NCI-H1417 treated with DMSO at 0.1 percent for 48 hours (cell line): ENCODE measurements around the gene BLACAT1.

Experiments
- DNase-seq: peaks from one replicate; lab custom pipeline; 2025; lab: John Stamatoyannopoulos, UW

The BLACAT1 gene

GRCh38 chr1:205455581-205456382, at the start of gene BLACAT1:
Gene BLACAT1, minus strand, starts transcription at chr1:205456045.
- DNase-seq = no peak

- DNase-seq = no peak
Observed at GRCh38 chr1:205505076-205505729, 49.4 kb upstream of the BLACAT1 start.

- DNase-seq = peak; percentile 34
Observed at GRCh38 chr1:205504311-205505075, 48.6 kb upstream of the BLACAT1 start, which contains the start of gene CDK18. Gene CDK18, plus strand, starts transcription at chr1:205504669. Its CDS starts 18,499 bp downstream, at chr1:205523168.

- DNase-seq = no peak
Observed at GRCh38 chr1:205502992-205503391, 47.1 kb upstream of the BLACAT1 start.

- DNase-seq = no peak
Observed at GRCh38 chr1:205502111-205502810, 46.4 kb upstream of the BLACAT1 start.

- no peak for DNase-seq
Observed at GRCh38 chr1:205500240-205501233, 44.7 kb upstream of the BLACAT1 start.

GRCh38 chr1:205499789-205500188, 43.9 kb upstream of the BLACAT1 start:
- DNase-seq = no peak

- DNase-seq = peak; percentile 76
Observed at GRCh38 chr1:205497351-205497750, 41.5 kb upstream of the BLACAT1 start.

- no peak for DNase-seq
Observed at GRCh38 chr1:205496661-205497060, 40.8 kb upstream of the BLACAT1 start.

- DNase-seq = peak; percentile 92
Observed at GRCh38 chr1:205495237-205495823, 39.5 kb upstream of the BLACAT1 start.

- DNase-seq = no peak
Observed at GRCh38 chr1:205494115-205494514, 38.3 kb upstream of the BLACAT1 start.

GRCh38 chr1:205493241-205494085, 37.6 kb upstream of the BLACAT1 start:
- no peak for DNase-seq

- no peak for DNase-seq
Observed at GRCh38 chr1:205492774-205493173, 36.9 kb upstream of the BLACAT1 start.

GRCh38 chr1:205492201-205492667, 36.4 kb upstream of the BLACAT1 start:
- peak; percentile 81 for DNase-seq

GRCh38 chr1:205491794-205492193, 35.9 kb upstream of the BLACAT1 start:
- DNase-seq = no peak

GRCh38 chr1:205488074-205488723, 32.4 kb upstream of the BLACAT1 start:
- DNase-seq = peak; percentile 28

GRCh38 chr1:205486258-205486657, 30.4 kb upstream of the BLACAT1 start:
- no peak for DNase-seq
